NB4 (cell line): Measurements from ENCODE around the gene AP2M1.

Experiments
- CTCF ChIP-seq: IDR thresholded peaks from one replicate; pipeline ENCODE4 v1.5.1; 2012; ENCODE audit warnings: low read depth, low read length
- MAX ChIP-seq: IDR thresholded peaks from 2 replicates; pipeline ENCODE4 v1.6.1; 2011; ENCODE audit warnings: low read depth, low read length
- MYC ChIP-seq: IDR thresholded peaks from 2 replicates; pipeline ENCODE4 v1.6.1; 2011; ENCODE audit warnings: low read depth, low read length
- POLR2A ChIP-seq: IDR thresholded peaks from 2 replicates; pipeline ENCODE4 v1.6.1; 2011; ENCODE audit warnings: mild to moderate bottlenecking; ENCODE audit not compliant: insufficient read length; ENCODE audit errors: extremely low read depth

GRCh38 chr3:184181596-184181995, 6.9 kb downstream of the AP2M1 start:
- TF ChIP-seq CTCF (no peak), POLR2A (no peak), MYC (no peak), MAX (no peak)
